Suppressor macrophage (primary cell): ENCODE data around the gene SV2A.
A peak's percentile ranks its signal among the peaks of the same experiment; 100 is the strongest.
"Not testable (repeated sequence)": the region's sequence is repeated elsewhere in the genome, so short reads cannot be mapped to it uniquely, and the experiment has no call there.

ENCODE experiments used
- DNase-seq, 4 experiments: peaks; one replicate each; pipeline ENCODE4 v3.0.0-alpha.2; 2020 to 2022
- total RNA-seq, 17 experiments: gene quantifications; one replicate each; lab custom pipeline; 2026; ENCODE audit warnings: mixed read lengths in 6 of 17, inconsistent platforms in 3 of 17; lab: John Stamatoyannopoulos, UW

The SV2A gene, protein sequence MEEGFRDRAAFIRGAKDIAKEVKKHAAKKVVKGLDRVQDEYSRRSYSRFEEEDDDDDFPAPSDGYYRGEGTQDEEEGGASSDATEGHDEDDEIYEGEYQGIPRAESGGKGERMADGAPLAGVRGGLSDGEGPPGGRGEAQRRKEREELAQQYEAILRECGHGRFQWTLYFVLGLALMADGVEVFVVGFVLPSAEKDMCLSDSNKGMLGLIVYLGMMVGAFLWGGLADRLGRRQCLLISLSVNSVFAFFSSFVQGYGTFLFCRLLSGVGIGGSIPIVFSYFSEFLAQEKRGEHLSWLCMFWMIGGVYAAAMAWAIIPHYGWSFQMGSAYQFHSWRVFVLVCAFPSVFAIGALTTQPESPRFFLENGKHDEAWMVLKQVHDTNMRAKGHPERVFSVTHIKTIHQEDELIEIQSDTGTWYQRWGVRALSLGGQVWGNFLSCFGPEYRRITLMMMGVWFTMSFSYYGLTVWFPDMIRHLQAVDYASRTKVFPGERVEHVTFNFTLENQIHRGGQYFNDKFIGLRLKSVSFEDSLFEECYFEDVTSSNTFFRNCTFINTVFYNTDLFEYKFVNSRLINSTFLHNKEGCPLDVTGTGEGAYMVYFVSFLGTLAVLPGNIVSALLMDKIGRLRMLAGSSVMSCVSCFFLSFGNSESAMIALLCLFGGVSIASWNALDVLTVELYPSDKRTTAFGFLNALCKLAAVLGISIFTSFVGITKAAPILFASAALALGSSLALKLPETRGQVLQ
- total RNA-seq: 0 to 2.0 (median 0.12) reads per million in 17 experiments

DNA sequence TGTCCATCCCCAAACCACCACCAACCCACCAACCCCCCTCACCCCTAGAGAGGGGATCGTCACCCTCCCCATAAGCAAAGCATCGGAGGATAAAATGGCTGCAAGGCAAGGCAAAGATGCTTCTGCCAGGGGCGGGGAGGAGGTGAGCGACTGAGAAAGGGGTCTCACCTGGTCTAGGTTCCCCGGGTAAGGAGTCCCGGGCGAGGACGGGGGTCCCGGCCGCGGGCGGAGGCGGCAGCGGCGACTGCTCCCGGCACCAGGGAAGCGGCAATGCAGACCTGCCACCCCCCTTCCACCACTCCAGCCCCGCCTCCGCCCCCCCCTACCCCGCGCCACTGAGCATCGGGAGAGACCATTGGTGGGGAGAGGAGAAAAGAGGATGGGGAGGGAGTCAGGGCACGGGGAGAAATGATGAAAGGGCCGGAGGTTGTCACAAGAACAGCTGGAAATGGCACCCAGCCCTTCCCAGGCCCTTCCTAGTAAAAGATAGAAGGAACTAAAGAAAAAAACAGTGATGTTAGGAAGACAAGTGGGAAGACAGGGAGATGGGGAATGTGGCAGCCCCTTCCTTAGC lies at the start of gene SV2A:
Gene SV2A, minus strand, starts transcription at position 274 of the 574 bp plus-strand sequence. CDS start 4,004 bp downstream, outside the sequence.
- peak in 2 of 4 experiments; percentile 11 to 13 for DNase-seq

DNA sequence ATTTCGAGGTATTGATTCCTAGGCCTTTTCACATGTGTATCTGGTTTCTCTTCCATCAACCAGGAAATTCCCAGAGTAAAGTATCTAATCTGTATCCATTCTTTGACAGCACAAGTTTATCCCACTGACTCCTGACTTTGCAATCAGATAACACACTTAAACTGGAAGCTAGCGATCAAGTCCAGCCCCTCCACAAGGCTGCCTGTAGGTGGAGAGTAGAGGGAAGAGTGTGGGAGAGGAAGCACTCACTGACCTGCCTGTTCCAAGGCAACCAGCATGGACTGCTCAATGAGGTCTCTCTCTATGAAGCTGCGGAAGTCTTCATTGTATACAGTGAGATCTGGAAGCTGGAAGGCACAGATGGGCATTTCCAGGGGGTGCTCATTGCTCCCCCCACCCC lies 49.4 kb upstream of the SV2A start:
- DNase-seq: peak in 1 of 4 experiments; percentile 20

DNA sequence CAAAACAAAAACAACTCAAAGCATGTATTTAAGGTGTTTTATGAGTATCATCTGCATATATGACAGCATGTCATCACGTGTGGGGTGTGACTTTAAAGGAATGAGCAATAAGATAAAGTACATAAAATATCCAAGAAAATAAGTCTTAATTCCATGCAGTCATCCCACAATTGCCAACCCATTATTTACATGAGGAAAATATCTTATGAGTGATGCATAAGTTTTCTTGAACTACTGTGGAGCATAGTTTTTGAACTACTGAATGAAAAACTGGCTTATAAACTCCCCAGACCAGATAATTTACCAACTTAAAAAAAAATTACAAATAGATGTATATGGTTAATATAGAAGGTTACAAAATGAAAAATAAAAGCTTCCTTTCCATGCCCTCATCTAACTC lies 48.8 kb upstream of the SV2A start:
- DNase-seq: no peak

DNA sequence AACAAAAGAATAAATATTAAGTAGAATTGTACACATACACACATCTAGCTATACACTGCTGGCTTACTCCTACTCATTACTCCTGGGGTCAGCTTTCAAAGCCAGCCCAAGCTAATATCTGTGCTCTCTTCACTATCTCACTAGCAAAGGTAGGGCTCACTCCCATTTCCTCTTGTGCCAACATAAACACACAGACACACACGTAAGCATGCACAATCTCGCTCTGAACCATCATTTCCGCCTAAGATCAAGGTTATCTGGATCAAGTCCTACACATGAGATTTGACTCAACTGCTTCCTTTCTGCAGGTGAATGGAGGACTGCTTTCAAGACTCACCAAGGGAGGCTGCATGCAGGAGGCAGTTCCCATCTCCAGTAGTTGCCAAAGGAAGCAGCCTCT lies 47.8 kb upstream of the SV2A start:
- no peak for DNase-seq

DNA sequence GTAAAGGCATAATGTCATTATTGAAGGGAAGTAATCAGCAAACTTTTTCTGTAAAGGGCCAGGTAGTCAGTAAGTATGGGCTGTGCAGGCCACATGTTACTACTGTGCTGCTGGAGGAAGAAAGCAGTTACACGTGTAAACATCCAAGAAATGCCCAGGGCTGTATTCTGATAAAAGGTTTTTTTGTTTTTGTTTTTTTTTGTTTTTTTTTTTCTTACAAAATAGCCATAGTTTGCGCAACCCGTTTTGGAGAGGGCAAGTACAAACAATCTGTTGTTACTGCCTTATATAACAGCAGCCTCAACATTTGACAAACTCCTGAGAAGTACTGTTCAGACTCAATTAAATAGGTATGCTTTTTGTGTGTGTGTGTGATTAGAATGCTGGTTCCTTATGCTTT lies 45.7 kb upstream of the SV2A start:
- DNase-seq: no peak

DNA sequence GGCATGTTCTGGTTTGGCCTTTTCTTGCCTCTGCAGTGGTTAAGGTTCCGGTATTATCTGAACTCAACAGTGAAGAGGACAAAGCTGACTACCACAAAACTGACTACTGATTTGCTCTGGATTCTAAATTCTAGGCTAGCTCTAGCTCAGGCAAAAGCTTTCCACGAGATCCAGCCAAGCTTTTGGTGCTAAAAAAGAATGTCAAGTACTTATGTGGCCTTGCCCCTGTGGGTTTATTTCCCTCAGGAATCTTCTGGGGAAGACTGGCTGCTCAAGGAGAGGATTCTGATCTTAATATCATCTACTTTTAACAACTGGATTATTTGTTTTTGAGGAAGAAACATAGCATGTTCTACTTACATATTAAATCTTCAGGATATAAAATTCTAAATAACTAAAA lies 45.1 kb upstream of the SV2A start:
- no peak for DNase-seq

DNA sequence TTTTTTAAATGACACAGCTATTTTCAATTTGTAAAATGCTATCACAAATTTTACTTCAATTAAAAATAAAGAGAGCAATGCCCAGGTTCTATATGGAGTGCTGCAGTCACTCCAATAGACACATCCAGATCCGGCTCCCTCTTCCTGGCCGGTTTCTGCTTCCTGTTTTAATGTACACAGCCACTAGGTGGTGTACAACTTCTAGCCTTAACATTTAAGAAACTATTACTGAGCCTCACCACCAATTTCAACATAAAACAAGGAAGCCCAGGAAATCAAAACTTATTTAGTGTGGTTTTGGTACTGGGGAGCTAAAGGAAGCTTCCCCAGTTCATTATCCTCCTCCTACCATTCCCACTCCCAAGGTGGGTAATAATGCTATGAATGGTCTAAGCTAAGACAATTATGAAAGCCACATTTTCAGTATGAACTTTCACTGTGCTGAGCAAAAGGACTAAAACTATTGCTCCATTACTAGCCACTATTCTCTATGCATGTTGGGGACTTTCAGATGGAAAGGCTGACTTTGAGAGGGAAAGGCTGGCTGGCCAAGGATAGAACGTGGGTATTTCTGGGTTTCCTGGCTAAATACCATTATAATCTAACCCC lies 44.5 kb upstream of the SV2A start:
- DNase-seq: peak; percentile 79 to 92 (median 87)

DNA sequence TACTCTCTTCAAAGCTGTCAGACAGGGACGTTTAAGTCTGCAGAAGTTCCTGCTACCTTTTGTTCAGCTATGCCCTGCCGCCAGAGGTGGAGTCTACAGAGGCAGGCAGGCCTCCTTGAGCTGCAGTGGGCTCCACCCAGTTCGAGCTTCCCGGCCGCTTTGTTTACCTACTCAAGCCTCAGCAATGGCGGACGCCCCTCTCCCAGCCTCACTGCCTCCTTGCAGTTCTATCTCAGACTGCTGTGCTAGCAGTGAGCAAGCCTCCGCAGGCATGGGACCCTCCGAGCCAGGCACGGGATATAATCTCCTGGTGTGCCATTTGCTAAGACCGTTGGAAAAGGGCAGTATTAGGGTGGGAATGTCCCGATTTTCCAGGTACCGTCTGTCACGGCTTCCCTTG lies 39.9 kb upstream of the SV2A start:
- not testable (repeated sequence) for DNase-seq

DNA sequence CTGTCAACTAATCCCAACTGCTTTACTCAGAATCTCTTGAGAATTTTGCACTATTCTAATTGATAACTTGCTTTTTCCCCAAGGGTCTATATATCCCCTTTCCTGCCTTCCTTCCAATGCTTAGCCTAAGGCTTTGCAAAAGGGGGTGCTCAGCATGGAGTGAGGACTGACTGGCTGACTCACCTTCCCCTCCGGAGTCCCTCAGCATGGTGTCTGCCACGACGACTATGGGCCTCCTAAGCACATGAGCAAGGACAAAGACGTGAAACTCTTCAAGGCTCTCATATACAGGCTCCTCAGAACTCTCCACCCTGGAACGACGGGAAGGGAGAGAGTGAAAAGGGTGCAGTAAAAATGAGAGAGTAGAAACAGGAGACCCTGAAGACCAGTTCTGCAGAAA lies 32.3 kb upstream of the SV2A start:
- DNase-seq: no peak

DNA sequence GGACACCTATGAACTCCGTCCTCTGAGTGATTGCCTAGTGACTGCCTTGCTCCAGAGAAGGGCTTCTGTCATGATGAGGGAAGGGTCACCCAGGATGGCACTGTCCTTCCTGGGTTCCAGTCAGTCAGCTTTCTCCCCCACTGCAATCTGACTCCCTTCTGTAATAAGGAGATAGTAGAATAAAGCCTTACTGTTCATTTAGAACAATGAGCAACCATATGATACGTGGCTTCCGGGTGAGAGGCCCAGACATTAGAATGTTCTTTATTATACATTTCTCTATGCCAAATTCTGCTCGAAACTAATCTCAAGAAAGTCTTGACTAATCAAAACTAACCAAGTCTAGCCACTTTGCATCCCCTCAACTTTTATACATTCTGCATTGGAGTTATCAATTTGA lies 27.6 kb upstream of the SV2A start:
- no peak for DNase-seq

DNA sequence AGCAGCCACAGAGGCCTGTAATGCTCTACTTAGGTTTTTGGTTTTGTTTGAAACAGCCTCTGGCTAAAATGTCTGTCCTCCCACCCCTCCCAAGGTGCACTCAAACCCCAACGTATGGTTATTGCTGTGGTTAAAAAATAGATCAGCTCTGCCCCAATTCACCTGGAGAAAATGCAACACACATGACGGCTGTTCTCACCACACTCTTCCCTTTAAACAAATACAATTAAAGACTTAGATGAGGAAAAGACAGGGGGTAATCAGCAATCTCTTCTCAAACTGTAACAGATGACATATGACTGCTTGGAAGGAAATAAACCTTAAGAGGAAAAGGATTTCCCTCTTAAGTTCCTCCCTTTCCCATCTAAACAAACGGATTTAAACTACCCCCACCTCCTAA lies 25.2 kb upstream of the SV2A start:
- no peak for DNase-seq

DNA sequence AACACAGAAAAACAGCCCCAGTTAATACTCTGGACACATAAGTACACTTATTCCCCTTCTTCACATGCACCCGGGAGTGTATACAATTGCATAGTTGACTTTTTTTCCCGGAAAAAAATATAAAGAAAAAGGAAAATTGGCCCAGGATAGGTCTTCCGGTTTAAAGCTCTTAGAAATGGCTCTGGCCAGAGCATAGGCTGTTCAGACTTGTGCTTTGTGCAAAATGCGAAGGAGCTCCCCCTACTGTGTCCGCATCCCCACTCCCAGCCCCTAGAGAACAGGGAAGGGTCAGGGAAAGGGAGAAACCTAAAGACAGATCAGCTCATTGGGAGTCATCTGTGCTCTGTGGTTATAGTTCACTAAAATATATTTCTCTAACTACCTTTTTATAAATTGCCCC lies 24.6 kb upstream of the SV2A start:
- peak in 1 of 4 experiments; percentile 21 for DNase-seq

DNA sequence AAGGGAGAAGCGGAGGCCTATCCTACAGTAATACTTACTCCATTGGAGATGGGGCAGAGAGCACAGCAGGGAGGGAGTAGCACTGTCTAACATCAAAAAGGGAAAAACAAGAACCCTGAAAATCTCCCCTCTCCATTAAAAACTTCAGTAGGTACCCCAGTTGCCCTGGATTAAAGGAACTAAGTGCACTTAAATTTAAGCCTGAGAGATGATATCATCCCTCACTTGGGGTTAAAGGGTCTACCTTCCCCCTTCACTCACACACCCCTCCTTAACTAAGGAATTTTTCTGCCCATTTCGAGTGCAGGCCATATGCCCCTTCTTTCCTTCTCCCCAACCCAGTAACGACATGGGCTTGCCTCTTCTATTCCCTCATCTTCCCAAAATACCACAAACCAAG lies 22.8 kb upstream of the SV2A start:
- no peak for DNase-seq

DNA sequence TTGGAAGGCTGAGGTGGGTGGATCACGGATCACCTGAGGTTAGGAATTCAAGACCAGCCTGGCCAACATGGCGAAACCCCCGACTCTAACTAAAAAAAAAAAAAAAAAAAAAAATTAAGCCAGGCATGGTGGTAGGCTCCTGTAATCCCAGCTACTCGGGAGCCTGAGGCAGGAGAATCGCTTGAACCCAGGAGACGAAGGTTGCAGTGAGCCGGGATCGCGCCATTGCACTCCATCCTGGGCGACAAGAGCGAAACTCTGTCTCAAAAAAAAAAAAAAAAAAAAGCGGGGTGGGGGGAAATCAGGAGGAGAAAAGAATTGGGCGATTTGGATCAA lies 21.0 kb upstream of the SV2A start:
- not testable (repeated sequence) for DNase-seq

DNA sequence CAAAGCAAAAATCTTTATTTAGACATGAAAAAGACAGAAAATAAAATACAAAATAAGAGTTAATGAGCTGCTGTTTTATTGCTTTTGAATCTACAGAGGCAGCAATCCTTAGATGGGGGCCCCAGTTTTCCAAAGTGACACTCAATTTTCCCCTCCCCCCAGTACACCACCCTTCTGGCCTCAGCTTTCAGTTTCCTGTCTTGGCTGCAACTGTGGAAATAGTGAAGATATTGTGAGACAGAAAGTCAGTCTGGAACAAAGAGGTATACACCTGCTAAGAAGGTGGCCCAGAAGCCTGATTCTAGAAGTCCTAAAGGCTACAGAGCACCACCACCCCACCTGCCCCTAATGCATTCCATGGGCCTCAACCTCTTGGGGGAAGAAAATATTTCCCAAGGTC lies 20.1 kb upstream of the SV2A start:
- no peak for DNase-seq

DNA sequence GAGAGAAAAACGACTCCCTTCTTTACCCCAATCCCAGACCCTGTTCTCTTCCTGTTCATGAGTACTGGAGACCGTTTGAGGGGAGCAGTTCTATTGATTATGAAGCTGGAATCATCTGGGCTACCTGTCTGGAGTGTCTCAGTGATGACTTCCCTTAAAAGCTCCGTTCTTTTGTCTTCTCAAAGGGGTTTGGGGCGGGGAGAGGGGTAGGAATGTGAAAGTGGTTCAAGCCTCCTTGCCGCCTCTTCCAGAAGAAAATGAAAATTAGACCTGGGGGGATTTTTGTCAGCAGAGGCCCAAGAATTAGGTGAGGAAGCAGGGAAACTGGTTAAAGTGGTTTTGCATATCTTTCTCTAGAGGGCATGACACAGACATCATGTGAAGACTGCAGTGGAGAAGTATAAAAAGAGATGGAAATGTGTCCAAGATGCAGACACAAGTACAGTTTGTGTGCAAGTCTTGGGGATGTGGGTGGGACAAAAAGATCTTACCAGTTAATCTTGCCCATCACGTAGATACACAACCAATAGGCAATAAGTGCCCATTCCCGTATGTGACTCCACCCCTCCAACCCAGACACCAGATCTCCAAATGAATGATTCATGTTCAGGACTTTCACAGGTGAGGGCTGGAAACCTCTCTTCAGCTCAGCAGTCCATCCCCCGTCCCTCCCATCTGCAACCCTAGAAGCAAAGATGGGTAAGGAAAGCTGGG lies 19.5 kb upstream of the SV2A start:
- peak in 3 of 4 experiments; percentile 22 to 48 (median 46) for DNase-seq

DNA sequence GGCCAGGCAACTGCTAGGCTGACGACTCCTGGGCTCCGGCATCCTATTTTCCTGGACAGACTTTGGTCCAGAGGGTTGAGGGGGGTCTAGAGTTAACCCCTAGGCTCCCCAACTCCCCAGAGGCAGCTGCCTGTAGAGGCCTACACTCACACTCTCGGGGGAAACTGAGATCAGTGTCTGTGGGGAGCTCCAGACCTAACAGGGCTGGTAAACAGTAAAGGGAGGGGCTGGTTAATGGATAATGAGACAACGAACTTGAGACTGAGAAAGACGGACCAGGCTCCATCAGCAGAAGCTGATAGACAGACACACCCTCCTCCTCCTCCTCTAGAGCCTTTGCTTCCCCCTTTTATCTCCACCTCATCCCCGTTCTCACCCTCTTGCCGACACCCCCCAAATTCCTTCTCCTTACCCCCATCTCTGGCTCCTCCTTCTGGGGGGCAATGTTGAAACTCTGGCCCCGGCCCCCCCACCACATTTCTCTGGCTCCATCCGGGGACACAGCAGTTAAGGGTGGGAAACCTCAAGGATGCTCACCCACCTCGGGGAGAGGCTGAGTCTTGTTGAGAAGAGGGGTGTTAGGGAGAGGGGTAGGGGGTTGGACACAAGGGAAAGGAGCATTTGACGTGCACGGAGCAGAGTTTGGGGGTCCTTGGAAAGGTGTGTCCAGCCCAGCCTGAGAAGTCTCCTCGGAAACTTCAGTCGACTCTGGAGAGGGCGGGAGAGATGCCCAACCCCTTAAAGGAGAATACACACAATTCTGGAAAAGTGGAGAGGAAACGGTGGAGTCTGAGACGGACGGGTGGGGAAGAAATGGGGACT lies 18.7 kb upstream of the SV2A start, which contains the start of gene MTMR11:
Gene MTMR11, minus strand, starts transcription at position 710 of the 822 bp plus-strand sequence. Its CDS starts 232 bp downstream, at position 478.
- DNase-seq: no peak

DNA sequence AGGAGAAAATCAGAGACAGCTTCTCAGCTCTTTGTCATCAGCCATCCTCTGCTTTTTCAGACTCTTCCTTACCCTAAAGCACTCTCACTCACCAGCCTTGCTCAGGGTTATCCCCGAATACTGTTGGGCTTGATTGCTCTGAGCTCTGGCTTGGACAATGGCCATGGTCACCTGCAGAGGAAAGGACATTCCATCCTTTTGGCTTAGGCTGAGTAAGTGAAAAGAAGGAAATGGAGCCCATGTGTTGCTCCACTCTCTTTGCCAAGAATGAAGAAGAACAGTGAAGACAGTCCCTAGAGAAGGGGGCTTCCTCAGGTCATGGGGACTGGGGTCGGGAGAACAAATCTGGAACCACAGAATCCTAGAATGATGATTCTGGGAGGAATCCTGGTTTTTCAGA lies 16.7 kb upstream of the SV2A start:
- no peak for DNase-seq

DNA sequence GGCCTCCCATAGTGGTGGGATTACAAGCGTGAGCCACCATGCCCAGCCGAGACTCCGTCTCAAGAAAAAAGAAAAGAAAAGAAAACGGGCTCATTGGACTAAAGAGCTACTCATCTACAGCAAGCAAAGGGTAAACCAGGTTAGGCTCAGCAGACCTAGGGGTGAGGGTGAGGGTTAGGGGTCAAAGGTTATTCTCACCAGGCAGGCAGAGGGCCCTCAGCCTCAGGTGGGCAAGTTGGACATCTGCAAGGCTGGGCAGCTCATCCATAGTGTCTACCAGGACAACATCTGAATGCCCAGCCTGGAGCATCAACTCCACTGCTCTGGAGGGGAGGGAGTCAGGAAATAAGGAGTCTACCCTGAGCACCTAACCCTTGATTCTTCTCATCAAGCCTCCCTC lies 15.6 kb upstream of the SV2A start:
- DNase-seq: no peak

DNA sequence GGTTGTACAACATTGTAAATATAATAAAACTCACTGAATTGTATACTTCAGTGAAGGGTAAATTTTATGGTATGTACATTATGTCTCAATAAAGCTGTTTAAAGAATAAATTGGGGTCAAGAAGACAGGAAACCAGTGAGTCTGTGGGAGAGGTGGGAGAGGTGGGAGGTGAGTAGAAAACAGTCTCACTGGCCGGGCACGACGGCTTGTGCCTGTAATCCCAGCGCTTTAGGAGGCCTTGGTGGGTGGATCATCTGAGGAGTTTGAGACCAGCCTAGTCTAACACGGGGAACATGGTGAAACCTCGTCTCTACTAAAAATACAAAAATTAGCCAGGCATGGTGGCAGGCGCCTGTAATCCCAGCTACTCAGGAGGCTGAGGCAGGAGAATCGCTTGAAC lies 14.8 kb upstream of the SV2A start:
- DNase-seq: no peak

DNA sequence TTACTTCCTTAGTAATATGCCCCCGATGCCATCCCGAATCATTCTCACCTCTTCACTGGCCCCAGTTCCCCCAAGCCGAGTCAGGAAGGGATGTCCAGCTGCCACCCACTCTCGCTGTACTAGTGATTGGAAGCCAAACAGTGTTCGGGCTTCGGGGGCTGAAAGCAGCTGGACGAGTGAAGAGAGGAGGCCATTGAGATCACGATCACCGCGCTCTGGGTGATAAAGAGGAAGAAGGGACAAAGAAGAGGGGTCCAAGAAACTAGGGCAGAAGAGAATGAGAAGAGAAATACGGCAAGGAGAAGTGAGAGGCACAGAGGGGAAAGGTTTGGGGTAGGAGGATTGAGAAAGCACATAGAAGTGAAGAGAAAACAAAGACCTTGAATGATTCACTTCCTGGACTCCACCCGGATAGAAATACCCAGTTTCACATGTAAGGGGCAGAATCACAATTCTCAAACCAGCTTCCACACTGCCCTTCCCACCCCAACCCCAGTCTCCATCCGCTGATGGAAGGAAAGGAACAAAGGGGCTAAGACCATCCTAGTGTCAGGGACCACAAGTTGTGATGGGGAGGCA lies 13.7 kb upstream of the SV2A start:
- DNase-seq: peak in 3 of 4 experiments; percentile 32 to 38 (median 34)
